GM18519 (cell line): ENCODE data around the gene IFIT2.

Experiments used
- ATAC-seq: cut with Tn5 transposase; IDR thresholded peaks from one replicate; pipeline ENCODE4 v1.9.1; 2021; ENCODE audit warnings: mild to moderate bottlenecking, moderate library complexity; ENCODE audit not compliant: unreplicated experiment, low FRiP score

Gene IFIT2

GRCh38 chr10:89357096-89357495 lies 55.2 kb downstream of the IFIT2 start:
- no peak for ATAC-seq

DNA sequence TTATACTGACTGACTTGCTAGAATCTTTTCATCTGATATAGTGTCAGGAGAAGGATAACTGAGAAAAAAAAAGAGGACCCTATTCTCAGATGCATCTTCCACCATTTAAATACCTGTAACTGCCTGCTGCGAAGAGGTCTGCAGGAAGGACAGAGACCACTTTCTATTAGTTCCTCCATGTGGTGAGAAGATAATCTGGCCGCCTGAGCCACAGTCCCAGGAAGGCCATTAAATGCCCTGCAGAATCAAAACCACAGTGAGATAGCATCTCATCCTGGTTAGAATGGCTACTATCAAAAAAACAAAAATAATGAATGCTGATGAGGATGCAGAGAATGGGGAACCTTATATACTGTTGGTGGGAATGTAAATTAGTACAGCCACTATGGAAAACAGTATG lies 56.1 kb downstream of the IFIT2 start:
- no peak for ATAC-seq
